ENCODE measurements around the gene DNAJC8.
A peak's percentile ranks its signal among the peaks of the same experiment; 100 is the strongest.

The DNAJC8 gene

DNA sequence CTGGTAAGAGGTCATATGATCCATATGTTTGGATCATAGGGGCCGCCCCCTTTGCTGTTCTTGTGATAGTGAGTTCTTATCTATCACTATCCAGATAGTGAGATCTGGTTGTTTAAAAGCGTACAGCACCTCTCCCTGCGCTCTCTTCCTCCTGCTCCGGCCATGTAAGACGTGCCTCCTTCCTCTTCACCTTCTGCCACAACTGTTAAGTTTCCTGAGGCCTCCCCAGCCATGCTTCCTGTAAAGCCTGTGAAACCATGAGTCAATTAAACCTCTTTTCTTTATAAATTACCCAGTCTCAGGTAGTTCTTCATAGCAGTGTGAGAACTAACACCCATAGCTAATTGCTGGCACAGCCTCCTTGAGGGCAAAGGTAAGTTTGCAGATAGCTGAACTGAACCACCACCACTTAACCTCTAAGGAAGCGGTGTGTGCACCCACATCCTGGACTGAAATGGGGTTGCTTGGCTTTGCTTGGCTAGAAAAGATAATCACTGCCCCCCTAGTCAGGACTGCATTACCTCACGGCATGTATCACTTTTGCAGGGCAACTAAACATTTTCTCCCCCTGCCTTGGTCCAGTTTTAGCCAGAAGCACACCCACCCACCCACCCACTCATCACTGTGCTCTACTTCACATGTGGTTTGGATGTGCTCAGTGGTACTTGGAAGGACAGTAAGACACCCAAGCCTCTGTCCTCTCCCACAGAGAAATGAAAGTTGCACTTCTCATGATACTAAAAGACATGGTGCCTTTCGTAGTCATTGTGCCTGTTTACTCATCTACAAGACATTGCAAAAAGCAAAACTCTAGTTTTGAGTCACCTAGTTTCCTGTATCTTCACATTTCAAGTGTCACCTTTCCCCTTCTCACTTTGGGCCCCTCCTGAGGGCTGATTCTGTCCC, 33.2 kb downstream of the DNAJC8 start:
- DNase-seq: peak; percentile 57

DNA sequence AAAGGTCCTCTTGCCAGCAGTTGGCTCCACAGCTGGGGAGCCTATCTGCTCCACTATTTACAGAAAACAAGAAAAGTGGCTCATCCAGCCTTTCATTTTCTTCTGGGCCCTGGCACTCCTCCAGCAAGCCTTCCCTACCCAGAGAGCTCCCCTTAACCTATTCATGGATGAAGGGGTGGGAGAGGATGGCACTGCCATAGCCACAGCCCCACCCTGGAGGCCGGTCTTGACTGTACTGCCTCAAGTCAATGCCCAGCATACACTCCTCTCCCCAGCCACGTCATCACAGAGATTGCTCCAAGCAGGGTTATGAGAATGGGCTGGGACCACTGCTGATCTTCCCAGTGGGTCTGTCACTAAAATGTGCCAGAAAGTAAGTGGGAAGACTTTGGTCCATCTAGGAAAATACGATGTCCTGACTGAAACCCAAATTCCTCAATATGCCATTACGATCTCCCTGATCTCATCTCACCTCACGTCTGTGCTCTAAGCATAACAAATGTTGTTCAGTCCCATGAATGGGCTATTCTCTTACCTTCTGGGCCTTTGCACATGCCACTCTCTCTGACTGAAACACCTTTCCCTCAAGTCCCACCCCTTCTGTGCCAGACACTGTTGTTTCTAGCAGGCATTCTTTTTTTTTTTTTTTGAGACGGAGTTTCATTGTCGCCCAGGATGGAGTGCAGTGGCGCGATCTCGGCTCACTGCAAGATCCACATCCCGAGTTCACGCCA, 35.0 kb downstream of the DNAJC8 start:
- DNase-seq: no peak

DNA sequence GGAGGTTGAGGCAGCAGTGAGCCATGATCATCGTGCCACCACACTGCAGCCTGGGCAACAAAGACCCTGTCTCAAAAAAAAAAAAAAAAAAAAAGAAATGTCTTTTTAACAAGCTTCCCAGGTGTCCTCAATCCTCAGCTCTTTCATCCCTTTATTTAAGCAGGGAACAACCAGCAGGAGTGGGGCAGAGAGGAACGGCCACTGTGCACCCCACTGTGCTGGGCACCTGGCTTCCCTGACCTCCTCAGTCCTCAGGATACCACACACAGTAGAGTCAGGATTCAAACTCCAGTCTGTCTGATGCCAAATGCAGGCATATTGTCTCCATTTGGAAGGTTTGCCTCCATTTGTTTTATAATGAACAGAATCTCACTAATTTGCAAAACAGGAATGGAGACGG, 36.5 kb downstream of the DNAJC8 start:
- DNase-seq: no peak

GRCh38 chr1:28195780-28196179, 37.0 kb downstream of the DNAJC8 start:
- DNase-seq: no peak

GRCh38 chr1:28194326-28195035, 38.3 kb downstream of the DNAJC8 start:
- no peak for DNase-seq

- no peak for DNase-seq
Measured at GRCh38 chr1:28193701-28194161, 39.1 kb downstream of the DNAJC8 start.

- no peak for DNase-seq
Measured at GRCh38 chr1:28190996-28191645, 41.7 kb downstream of the DNAJC8 start.

DNA sequence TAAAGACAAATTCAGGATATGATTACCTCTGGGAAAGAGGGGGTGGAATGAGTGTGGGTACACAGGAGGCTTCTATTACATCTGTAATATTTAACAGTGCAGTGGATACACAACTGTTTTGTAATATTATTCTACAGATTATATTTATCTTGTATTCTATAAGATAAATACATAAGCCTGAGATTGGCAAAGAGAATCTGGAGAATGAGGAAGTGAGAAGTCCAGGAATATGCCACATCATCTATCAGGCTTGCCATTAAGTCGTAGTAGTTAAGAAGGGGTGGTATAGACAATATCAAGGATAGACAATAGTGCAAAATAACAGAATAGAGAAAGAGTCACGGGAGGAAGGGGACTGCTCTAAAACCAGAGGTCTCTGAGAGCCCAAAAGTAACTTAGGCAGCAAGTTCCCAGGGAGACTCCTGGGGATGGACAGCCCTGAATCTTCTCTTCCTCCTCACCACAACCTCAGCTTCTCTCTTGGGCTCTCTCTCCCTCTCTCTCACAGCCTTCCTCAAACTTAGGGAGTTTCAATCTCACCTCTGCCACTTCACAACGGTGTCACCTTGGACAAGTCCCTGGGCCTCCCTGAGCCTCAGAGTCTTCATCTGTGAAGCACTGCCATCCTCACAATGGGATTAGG, 42.4 kb downstream of the DNAJC8 start:
- no peak for DNase-seq

- DNase-seq: no peak
Measured at GRCh38 chr1:28185071-28185470, 47.8 kb downstream of the DNAJC8 start.

GRCh38 chr1:28180306-28181305, 52.2 kb downstream of the DNAJC8 start:
- DNase-seq: no peak

DNA sequence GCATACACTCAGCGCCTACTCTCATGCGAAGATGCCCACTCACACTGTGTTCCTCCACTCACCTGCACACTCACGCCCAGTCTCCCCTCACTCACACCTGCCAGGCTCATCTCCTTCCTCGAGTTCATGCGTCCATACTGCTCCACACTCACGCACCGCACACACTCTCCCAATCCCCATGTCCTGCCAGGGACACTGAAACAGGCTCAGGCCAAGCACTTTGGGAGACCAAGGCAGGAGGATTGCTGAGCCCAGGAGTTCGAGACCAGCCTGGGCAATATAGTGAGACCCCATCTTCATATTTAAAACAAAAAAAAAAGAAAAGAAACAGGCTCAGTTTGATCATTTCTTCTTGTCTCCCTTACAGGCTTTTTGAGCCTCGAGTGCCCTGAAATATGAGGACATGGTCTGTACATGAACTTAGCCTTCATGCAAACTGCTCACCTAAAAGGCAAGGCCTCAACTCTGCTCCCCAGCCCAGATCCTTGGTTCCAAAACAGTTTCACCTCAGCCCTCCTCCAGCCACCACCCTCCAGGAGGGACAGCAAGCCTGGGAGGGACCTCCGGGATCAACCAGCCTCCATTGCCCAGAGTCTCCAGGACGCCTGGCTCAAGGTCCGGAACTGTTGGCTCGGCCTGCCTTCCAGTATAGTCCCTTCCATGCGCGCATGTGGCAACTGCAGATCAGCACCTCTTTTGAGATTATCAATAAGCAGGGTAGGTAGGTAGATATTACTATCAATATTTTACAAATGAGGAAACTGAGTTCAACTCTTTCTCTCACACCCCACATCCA, 53.9 kb downstream of the DNAJC8 start:
- DNase-seq: no peak

- no peak for DNase-seq
Measured at GRCh38 chr1:28176492-28177470, 56.0 kb downstream of the DNAJC8 start, which contains the start of gene PTAFR. PTAFR (minus strand) TSS chr1:28176690; CDS start chr1:28151021, 25,669 bp downstream.

DNA sequence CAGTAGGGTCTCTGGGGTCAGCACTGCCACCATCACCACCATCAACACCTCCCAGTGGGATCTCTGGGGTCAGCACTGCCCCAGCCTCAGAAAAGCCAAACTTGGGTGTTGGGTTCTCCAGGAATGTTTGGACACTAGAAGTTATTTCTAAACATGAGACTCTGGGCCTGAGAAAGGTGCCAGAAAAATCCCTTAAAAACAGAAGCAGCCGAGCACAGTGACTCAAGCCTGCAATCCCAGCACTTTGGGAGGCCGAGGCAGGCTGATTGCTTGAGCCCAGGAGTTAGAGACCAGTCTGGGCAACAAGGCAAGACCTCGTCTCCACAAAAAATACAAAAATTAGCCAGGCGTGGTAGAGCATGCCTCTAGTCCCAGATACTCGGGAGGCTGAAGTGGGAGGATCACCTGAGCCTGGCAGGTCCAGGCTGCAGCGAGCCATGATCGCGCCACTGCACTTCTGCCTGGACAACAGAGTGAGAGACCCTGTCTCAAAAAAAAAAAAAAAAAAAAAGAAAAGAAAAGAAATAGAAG, 56.8 kb downstream of the DNAJC8 start:
- DNase-seq: no peak

GRCh38 chr1:28173980-28174297, 58.9 kb downstream of the DNAJC8 start:
- no peak for DNase-seq

DNA sequence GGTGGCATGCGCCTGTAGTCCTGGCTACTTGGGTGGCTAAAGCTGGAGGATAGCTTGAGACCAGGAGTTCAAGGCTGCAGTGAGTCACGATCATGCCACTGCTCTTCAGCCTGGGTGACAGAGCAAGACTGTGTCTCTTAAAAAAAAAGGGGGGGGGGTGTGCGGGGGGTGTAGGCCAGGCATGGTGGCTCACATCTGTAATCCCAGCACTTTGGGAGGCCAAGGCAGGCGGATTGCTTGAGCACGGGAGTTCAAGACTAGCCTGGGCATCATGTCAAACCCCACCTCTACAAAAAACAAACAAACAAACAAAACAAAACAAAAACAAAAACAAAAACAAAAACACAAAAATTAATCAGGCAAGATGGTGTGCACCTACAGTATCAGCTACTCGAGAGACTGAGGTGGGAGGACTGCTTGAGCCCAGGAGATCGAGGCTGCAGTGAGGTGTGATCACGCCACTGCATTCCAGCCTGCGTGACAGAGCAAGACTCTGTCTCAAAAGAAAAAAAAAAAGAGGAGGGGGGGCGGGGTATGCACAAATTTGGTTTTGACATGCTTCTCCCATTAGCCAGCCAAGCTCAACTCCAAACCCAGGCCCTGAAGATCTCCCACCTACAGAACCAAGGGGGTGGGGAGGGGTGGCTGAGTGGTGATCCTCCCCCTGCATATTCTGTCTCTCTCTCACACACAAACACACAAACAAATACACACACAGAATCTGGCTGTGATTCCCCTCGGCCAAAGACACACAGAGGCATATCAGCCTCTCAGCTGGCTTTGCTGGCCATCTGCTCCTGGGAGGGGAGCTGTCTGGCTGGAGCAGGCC, 59.5 kb downstream of the DNAJC8 start:
- no peak for DNase-seq

DNA sequence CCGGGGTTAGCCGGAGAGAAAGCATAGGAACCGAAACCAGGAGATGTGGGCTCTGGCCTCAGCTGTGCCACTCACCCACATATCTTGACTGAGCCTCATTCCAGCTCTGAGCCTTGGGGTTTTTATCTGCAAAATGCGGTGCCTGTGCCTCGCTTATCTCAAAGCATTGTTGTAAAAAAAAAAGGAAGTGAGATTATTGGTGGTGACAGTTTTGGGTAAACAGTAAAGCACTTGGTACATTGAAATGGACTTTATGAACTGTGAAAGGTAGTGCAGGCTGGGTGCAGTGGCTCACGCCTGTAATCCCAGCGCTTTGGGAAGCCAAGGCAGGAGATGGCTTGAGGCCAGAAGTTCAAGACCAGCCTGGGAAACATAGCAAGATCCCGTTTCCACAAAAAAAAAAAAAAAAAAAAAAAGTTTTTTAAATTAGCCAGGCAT, 60.1 kb downstream of the DNAJC8 start:
- DNase-seq: no peak

- no peak for DNase-seq
Measured at GRCh38 chr1:28171246-28171645, 61.6 kb downstream of the DNAJC8 start.
